CD4-positive, alpha-beta T cell treated with Interferon alpha-2 for 1 hour (primary cell): ENCODE measurements around the gene ETV4.

ENCODE experiments used
- DNase-seq, 2 donors: peaks; one replicate each; pipeline ENCODE4 v3.0.0-alpha.2; 2020 to 2022

ETV4 gene

GRCh38 chr17:43546319-43547188, at the start of gene ETV4:
TSS of gene ETV4 (minus strand) at chr17:43546340. CDS start at chr17:43545617, 723 bp downstream.
- peak; percentile 89 to 92 for DNase-seq

DNA sequence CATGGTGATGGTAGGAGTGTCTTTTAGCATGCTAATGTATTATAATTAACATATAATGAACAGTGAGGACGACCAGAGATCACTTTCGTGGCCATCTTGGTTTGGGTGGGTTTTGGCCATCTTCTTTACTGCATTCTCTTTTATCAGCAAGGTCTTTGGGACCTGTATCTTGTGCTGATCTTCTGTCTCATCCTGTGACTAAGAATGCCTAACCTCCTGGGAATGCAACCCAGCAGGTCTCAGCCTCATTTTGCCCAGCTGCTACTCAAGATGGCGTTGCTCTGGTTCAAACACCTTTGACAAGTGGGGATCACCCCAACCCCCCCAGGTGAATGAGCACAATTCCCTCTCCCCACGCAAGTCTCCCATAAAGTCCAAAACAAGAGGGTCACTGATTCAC, 49.3 kb upstream of the ETV4 start:
- DNase-seq, result no peak

DNA sequence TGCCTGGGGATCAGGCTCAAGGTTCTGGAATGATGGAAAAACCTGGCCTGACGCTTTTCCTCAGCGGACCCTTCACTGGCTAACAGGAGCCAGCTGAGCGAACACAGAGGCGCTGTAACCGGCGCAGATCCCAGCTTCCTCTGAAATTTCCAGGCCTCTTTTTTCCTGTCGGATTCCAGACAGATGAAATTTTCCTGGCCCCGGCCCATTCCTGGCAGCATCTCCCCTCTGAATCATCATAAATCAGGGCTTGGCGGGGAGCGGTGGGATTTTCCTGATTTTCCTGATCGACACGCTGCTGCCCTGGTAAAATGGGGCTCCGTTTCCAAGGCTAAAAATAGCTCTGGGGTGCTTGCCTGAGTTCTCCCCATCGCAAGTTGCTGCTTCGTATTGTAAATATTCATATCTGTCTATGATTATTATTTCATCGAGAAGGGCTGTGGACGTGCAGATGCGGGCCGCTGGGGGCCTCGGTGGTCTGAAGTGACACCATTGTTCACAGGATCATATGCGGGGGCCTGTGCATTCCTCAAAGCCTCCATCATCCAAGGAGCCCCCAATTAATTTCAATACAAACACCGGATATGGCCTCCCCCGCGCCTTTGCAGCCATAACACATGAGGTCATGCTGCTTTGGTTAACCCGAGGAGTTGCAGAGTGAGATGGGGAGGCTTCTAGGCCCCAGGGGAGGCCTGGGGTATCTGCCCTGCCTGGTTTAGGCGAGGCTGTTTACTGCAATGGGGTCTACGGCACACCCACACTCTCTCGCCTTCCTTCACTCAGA, 45.8 kb upstream of the ETV4 start:
- no peak for DNase-seq

GRCh38 chr17:43591001-43591400, 44.9 kb upstream of the ETV4 start:
- no peak for DNase-seq

DNA sequence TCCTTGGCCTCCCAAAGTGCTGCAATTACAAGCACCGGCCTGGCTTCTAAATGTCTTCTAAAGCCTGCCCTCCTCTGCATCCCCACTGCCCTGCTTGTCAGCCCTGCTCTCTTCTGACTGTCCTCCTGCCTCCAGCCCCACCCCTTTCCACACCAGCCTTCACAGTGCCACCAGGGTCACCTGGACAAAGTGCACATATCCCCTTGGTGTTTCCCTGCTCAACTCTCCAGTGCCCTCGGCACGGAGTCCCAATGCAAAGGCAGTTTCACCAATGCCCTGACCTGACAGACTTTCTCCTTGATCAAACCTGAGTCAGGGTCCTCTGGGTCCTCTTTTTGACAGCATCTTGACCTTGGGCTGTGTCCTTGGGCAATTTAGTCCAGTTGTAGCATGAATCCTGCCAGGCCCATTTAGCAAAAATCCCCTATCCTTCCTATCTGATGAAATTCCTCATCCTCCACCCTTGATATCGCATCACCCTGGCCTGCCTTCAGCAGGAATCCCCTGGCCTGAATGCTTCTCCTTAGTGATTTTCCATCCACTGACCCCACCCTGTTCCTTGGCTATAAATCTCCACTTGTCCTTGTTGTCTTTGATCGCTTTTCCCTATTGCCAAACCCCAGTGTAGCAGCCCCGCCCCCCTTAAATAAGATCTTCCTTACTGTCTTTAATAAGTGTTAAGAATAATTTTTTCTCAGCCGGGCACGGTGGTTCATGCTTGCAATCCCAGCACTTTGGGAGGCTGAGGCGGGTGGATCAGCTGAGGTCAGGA, 42.7 kb upstream of the ETV4 start:
- no peak for DNase-seq

DNA sequence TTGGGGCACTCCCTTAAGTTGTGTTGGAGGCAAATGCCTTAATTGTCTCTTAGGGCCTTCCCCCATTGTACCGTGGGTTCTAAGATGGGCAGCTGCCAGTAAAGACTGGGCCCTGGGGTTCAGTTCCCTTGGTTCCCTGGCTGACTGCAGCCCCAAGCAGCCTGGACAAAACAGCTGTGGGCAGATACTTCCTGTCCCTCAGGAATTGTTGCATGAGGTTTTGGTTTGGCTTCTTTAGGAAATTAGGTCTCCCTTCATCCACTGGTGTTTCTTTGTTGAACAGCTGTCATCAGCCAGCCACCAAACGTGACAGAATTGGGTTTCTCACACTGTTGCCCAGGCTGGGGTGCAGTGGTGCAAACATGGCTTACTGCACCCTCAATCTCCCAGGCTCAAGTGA, 42.0 kb upstream of the ETV4 start:
- no peak for DNase-seq

DNA sequence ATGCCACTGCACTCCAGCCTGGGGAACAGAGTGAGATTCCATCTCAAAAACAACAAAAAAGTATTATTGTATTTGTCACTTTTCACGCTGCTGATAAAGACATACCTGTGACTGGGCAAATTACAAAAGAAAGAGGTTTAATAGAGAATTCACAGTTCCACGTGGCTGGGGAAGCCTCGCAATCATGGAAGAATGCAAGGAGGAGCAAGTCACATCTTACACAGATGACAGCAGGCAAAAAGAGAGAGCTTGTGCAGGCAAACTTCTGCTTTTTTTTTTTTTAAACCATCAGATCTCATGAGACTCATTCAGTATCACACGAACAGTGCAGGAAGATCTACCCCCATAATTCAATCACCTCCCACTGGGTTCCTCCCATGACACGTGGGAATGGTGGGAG, 41.5 kb upstream of the ETV4 start:
- DNase-seq, result no peak

GRCh38 chr17:43584666-43585102, 38.5 kb upstream of the ETV4 start:
- no peak for DNase-seq

GRCh38 chr17:43583332-43583731, 37.2 kb upstream of the ETV4 start:
- no peak for DNase-seq

DNA sequence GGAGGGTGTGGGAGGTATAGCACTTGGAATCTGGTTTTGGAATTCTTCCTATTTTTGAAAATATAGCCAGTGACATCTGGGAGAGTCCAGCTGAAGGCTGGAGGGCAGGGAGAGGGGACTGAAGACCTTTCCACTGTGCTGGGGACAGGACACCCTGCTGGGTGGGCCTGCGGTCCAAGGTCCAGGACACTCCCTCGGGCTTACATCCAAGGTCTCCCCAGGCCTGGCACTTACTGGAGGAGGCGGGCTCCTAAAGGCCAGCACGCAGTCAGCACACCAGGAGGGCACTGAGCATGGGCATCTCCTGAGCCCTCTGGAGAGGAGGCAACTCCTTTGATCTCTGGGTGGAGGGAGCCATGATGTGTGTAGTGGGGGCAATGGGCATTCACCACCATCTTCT, 35.5 kb upstream of the ETV4 start:
- DNase-seq, result no peak

DNA sequence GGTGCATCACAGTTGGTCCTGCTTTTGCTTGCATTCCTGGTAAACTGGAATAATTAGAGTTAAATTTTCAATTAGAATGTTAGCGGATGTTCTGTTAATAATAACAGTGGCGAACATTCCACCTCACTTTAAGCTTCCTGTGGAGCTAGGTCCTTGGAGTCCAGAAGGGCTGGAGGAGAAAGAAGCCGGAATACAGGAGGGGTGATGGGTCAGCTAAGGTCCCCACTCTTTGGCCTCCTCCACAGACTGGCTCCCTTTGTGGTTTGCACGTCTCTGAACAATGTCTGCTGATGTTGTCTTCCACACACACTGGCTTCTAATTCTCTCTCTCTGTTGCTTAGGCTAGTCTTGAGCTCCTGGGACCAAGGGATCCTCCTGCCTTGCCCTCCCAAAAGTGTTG, 35.0 kb upstream of the ETV4 start:
- no peak for DNase-seq

- DNase-seq, result no peak
Observed at GRCh38 chr17:43579566-43580140, 33.5 kb upstream of the ETV4 start.

GRCh38 chr17:43578699-43579565, 32.8 kb upstream of the ETV4 start:
- DNase-seq, result peak; percentile 35 to 41

DNA sequence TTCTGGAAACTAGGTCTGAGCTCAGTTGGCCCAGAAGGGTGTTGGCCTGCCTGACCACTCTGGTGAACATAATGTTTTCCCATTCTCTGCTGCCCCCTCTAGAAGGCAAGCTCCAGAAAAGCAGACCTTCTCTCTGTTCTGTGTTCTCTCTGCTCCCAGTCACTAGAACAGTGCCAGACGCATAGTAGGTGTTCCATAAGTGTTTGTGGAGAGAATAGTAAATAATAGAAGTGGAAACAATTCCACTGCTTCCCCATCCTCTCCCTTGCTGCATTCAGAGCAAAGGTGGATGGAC, 32.2 kb upstream of the ETV4 start:
- no peak for DNase-seq

DNA sequence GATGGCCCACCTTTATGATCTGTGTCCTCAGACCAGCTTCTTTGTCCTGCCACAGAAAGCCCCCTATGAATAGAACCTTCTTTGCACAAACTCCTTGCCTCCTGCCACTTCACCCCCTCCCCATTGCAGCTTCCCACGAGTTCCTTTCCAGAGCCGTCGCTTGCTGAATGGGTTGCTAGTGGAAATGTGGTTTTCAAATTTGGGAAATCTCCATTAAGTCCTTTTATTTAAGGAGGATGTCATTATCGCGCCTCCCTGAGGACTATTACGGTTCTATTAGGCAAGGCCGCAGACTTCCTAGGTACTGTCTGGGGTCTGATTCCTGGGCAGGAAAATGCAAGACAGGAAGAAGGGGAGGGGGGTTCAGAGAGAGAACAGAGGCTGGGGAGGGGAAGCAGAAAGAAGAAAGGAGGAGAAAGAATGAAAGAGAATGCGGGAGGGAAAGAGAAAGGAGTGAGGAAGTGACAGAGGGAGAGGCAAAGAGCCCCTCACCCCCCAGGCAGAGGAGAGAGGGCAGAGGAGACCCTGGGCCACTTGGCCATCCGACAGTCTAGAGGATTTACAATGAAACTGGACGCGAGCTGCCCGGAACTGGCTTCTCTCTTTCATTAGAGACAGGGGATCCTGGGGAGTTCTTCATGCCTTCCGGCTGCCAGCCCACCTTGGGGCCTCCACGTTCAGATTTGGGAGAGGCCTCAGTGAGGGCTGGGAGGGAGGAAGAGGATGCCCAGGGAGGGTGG, 31.7 kb upstream of the ETV4 start:
- no peak for DNase-seq

- DNase-seq, result peak; percentile 64 to 74
Observed at GRCh38 chr17:43576563-43577229, 30.6 kb upstream of the ETV4 start.

DNA sequence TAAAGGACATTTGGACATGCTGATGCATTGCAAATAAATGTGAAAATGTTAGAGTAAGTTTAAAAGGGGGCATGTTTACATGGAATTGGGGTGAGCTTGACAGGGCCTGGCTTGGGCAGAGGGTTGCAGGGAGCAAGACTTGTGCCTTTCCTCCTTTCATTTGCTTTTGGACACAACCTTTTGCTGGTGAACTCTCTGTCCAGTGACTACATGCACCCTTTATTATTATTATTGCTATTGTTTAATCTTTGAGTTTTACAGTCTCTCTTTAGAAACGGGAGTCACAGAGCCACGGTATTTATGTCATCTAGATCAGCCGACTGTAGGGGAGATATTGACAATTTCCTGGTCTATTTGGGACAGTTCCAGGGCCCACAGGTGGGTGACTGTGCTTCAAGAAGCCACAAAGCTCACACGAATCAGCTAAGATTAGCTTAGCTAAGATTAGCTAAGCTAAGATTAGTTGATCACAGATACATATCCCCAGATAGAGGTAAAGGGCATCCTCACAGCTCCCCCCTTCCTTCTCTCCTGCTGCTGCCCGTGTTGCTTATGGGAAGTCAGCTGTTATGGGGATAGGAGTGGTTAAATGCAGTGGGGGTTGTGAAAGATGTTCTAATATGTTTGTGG, 28.9 kb upstream of the ETV4 start:
- no peak for DNase-seq

GRCh38 chr17:43574348-43574747, 28.2 kb upstream of the ETV4 start:
- no peak for DNase-seq

GRCh38 chr17:43573579-43574321, 27.6 kb upstream of the ETV4 start:
- DNase-seq, result no peak
